BJ (cell line): Measurements from ENCODE around the gene AWAT2. TPM values are rescaled to one million over a fixed set of nuclear protein-coding genes. Genes with fewer than 3 reads are reported as not detected.

Experiments used
- CTCF ChIA-PET: fragments of 350-600 bp; formaldehyde crosslinking; extraction: SDS; loops from one replicate; lab custom pipeline; 2021; ENCODE audit warnings: antibody characterized with exemption, inconsistent platforms; lab: Yijun Ruan, JAX
- POLR2A ChIA-PET: fragments of 300-600 bp; sonication (Branson Sonifier 250); formaldehyde crosslinking; extraction: SDS; loops from one replicate; lab custom pipeline; 2021; ENCODE audit warnings: antibody characterized with exemption; lab: Charles Lee
- DNase-seq: peaks from one replicate; pipeline ENCODE4 v3.0.0-alpha.2; 2011; ENCODE audit warnings: low read depth
- H3K27me3 ChIP-seq: 2 replicates; pipeline ENCODE4 v1.6.0; 2011; ENCODE audit warnings: low read length; ENCODE audit not compliant: control insufficient read depth, insufficient read depth
- H3K36me3 ChIP-seq: 2 replicates; pipeline ENCODE4 v1.5.1; 2011; ENCODE audit warnings: low read length; ENCODE audit not compliant: control insufficient read depth, insufficient read depth
- H3K4me3 ChIP-seq: 2 replicates; pipeline ENCODE4 v1.5.1; 2011; ENCODE audit warnings: low read depth, mild to moderate bottlenecking, control low read depth, low read length
- CTCF ChIP-seq: IDR thresholded peaks from 2 replicates; pipeline ENCODE4 v1.5.1; 2011; ENCODE audit warnings: low read depth, mild to moderate bottlenecking, control low read depth, inconsistent platforms, low read length, moderate library complexity; ENCODE audit not compliant: insufficient read depth
- polyA plus RNA-seq: library from polyadenylated mRNA; depleted of rRNA; stranded (reverse); fragments of >200 nt; gene quantifications from 2 replicates; pipeline ENCODE4 v1.2.3, GENCODE V29; 2011

Gene AWAT2
- polyA plus RNA-seq, 1 experiment, result not detected

- no peak for DNase-seq
- Histone ChIP-seq H3K27me3 (no peaks in the 10 kb centered on the region), H3K36me3 (no peaks in the 10 kb centered on the region), H3K4me3 (no peak overlapping the region)
- CTCF ChIA-PET, result interaction anchor here (0.7 to 3.4 kb wide), 9 partner anchors 10 to 496 kb away, joined by 3 to 29 read pairs (median 3); no protein-coding TSS in a partner anchor
- POLR2A ChIA-PET, result no interaction called here
- TF ChIP-seq CTCF, result peak; percentile 54
Observed at GRCh38 chrX:70033348-70034051, 16.2 kb downstream of the AWAT2 start.

- TF ChIP-seq CTCF, result no peak
- no peak for DNase-seq
- ChIA-PET CTCF (interaction anchor here (0.9 to 3.4 kb wide), 6 partner anchors 10 to 495 kb away, joined by 3 to 29 read pairs (median 3); no protein-coding TSS in a partner anchor), POLR2A (no interaction called here)
- Histone ChIP-seq H3K27me3 (no peaks in the 10 kb centered on the region), H3K4me3 (no peak overlapping the region), H3K36me3 (no peaks in the 10 kb centered on the region)
Observed at GRCh38 chrX:70032792-70033191, 16.9 kb downstream of the AWAT2 start.

GRCh38 chrX:70030301-70030767 lies 19.4 kb downstream of the AWAT2 start:
- H3K36me3 ChIP-seq, result no peaks in the 10 kb centered on the region
- DNase-seq, result no peak
- TF ChIP-seq CTCF, result peak; percentile 68
- CTCF ChIA-PET, result interaction anchor here (0.7 to 2.8 kb wide), 12 partner anchors 9 to 1208 kb away, joined by 3 to 28 read pairs (median 4); partner anchors contain the start of gene IGBP1
- POLR2A ChIA-PET, result interaction anchor here (0.6 kb wide), 1 partner anchor 483 kb away, joined by 6 read pairs; no protein-coding TSS in a partner anchor
- H3K27me3 ChIP-seq, result no peaks in the 10 kb centered on the region
- no peak overlapping the region for H3K4me3 ChIP-seq

GRCh38 chrX:70029863-70030262 lies 19.9 kb downstream of the AWAT2 start:
- Histone ChIP-seq H3K4me3 (no peak overlapping the region), H3K27me3 (no peaks in the 10 kb centered on the region), H3K36me3 (no peaks in the 10 kb centered on the region)
- ChIA-PET POLR2A (interaction anchor here (0.6 kb wide), 1 partner anchor 482 kb away, joined by 6 read pairs; no protein-coding TSS in a partner anchor), CTCF (interaction anchor here (0.7 to 2.8 kb wide), 10 partner anchors 9 to 1205 kb away, joined by 3 to 28 read pairs (median 4); partner anchors contain the start of gene IGBP1)
- DNase-seq, result no peak
- no peak for TF ChIP-seq CTCF

- DNase-seq, result no peak
- H3K36me3 ChIP-seq, result no peaks in the 10 kb centered on the region
- POLR2A ChIA-PET, result no interaction called here
- CTCF ChIA-PET, result interaction anchor here (1.1 kb wide), 1 partner anchor 70 kb away, joined by 3 read pairs; no protein-coding TSS in a partner anchor
- no peak for TF ChIP-seq CTCF
- no peaks in the 10 kb centered on the region for H3K27me3 ChIP-seq
- no peak overlapping the region for H3K4me3 ChIP-seq
Observed at GRCh38 chrX:70026851-70027200, 22.9 kb downstream of the AWAT2 start.
